ENCODE data around the gene PPP2R1B.

Gene PPP2R1B

DNA sequence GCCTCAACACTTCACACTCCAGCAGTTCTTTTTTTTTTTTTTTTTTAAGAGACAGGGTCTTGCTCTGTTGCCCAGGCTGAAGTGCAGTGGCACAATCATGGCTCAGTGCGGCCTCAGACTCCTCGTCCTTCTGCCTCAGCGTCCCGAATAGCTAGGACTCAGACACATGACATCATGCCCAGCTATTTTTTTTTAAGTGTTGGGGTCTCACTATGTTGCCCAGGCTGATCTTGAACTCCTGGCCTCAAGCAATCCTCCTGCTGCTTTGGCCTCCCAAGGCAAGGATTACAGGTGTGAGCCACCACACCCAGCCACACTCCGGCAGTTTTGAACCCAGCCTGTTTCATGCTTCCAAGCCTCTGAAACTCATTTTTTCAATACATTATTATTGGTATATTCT, 3.7 kb downstream of the PPP2R1B start:
- Histone ChIP-seq H2BK15ac (ENCODE audit: low read depth, poor library complexity, severe bottlenecking) (no peak overlapping the region), H2AFZ (ENCODE audit: low read depth, low read length) (no peak overlapping the region), H3K36me3 (ENCODE audit: control insufficient read depth in 1 of 2, insufficient read depth in 2 of 2, low read depth in 1 of 2, low read length in 2 of 2) (peaks cover 24 to 69% of the 10 kb centered on the region in 2 experiments), H3K23ac (ENCODE audit: low read length in 2 of 2) (no peak overlapping the region), H2BK120ac (ENCODE audit: low read depth, low read length) (no peak overlapping the region), H2AK5ac (ENCODE audit: low read length, severe bottlenecking) (no peak overlapping the region), H3K9me3 (ENCODE audit: control insufficient read depth, low read length) (no peaks in the 10 kb centered on the region), H4K8ac (ENCODE audit: low read length) (no peak overlapping the region), H3K27me3 (ENCODE audit: control insufficient read depth in 1 of 2, insufficient read depth in 1 of 2, low read length in 2 of 2) (no peaks in the 10 kb centered on the region), H3K18ac (ENCODE audit: low read depth in 1 of 2, low read length in 2 of 2) (no peak overlapping the region), H2BK12ac (ENCODE audit: low read length in 2 of 2) (no peak overlapping the region), H3K4ac (ENCODE audit: low read depth in 1 of 2, low read length in 2 of 2) (no peak overlapping the region), H3K4me1 (ENCODE audit: control insufficient read depth, insufficient read depth, low read depth, low read length) (no peaks in the 10 kb centered on the region), H3K14ac (ENCODE audit: low read length in 2 of 2) (no peak overlapping the region), H3K79me1 (replicated peaks; ENCODE audit: low read length, poor library complexity, severe bottlenecking) (peaks cover 23% of the 10 kb centered on the region), H4K91ac (ENCODE audit: low read length) (no peak overlapping the region), H3K4me3 (ENCODE audit: insufficient read depth in 1 of 2, low read depth in 1 of 2, low read length in 2 of 2) (no peak overlapping the region), H2BK5ac (ENCODE audit: low read depth, low read length, poor library complexity, severe bottlenecking) (no peak overlapping the region), H3K27ac (ENCODE audit: low read length, poor library complexity, severe bottlenecking) (no peak overlapping the region), H3K9ac (ENCODE audit: low read length) (peak overlapping the region; percentile 16), H3K4me2 (ENCODE audit: low read length, poor library complexity, severe bottlenecking) (no peak overlapping the region)
- no peak for DNase-seq
- whole genome bisulfite sequencing, result 99% methylated on average over 4 of the region's 5 CpGs

DNA sequence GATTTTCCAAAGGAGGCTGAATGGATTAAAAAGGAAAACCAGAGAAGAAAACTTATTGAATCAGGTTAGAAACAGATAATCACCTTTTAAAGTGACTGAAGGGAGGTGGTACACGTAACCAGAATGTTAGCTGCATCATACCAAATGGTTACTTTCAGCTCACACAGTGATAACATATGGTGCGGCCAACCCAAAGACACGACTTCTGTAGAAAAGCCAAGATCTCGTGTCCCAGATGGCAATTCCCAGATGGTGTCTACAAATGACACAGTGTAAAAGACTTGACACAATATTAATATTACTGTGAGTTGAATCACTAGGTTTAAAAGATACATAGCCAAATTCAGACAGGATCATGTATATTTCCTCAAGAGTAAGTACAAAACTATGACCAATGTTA, 5.2 kb downstream of the PPP2R1B start:
- peaks cover 24 to 82% of the 10 kb centered on the region in 2 experiments for H3K36me3 ChIP-seq (ENCODE audit: control insufficient read depth in 1 of 2, insufficient read depth in 2 of 2, low read depth in 1 of 2, low read length in 2 of 2)
- no peak overlapping the region for H3K23ac ChIP-seq (ENCODE audit: low read length in 2 of 2)
- H3K4me3 ChIP-seq (ENCODE audit: insufficient read depth in 1 of 2, low read depth in 1 of 2, low read length in 2 of 2), result no peak overlapping the region
- 100% methylated on average over 3 of the region's 4 CpGs for WGBS
- no peak overlapping the region for H2BK15ac ChIP-seq (ENCODE audit: low read depth, poor library complexity, severe bottlenecking)
- H3K4ac ChIP-seq (ENCODE audit: low read depth in 1 of 2, low read length in 2 of 2), result no peak overlapping the region
- no peak overlapping the region for H2BK120ac ChIP-seq (ENCODE audit: low read depth, low read length)
- H4K91ac ChIP-seq (ENCODE audit: low read length), result no peak overlapping the region
- H3K9me3 ChIP-seq (ENCODE audit: control insufficient read depth, low read length), result no peaks in the 10 kb centered on the region
- H2AK5ac ChIP-seq (ENCODE audit: low read length, severe bottlenecking), result no peak overlapping the region
- H3K4me2 ChIP-seq (ENCODE audit: low read length, poor library complexity, severe bottlenecking), result no peak overlapping the region
- H3K27me3 ChIP-seq (ENCODE audit: control insufficient read depth in 1 of 2, insufficient read depth in 1 of 2, low read length in 2 of 2), result no peaks in the 10 kb centered on the region
- no peak for DNase-seq
- H2AFZ ChIP-seq (ENCODE audit: low read depth, low read length), result no peak overlapping the region
- H3K9ac ChIP-seq (ENCODE audit: low read length), result no peak overlapping the region
- no peaks in the 10 kb centered on the region for H3K4me1 ChIP-seq (ENCODE audit: control insufficient read depth, insufficient read depth, low read depth, low read length)
- no peak overlapping the region for H3K14ac ChIP-seq (ENCODE audit: low read length in 2 of 2)
- H3K18ac ChIP-seq (ENCODE audit: low read depth in 1 of 2, low read length in 2 of 2), result no peak overlapping the region
- no peak overlapping the region for H2BK5ac ChIP-seq (ENCODE audit: low read depth, low read length, poor library complexity, severe bottlenecking)
- H2BK12ac ChIP-seq (ENCODE audit: low read length in 2 of 2), result no peak overlapping the region
- no peak overlapping the region for H3K27ac ChIP-seq (ENCODE audit: low read length, poor library complexity, severe bottlenecking)
- peaks cover 23% of the 10 kb centered on the region for H3K79me1 ChIP-seq (replicated peaks; ENCODE audit: low read length, poor library complexity, severe bottlenecking)
- H4K8ac ChIP-seq (ENCODE audit: low read length), result no peak overlapping the region

DNA sequence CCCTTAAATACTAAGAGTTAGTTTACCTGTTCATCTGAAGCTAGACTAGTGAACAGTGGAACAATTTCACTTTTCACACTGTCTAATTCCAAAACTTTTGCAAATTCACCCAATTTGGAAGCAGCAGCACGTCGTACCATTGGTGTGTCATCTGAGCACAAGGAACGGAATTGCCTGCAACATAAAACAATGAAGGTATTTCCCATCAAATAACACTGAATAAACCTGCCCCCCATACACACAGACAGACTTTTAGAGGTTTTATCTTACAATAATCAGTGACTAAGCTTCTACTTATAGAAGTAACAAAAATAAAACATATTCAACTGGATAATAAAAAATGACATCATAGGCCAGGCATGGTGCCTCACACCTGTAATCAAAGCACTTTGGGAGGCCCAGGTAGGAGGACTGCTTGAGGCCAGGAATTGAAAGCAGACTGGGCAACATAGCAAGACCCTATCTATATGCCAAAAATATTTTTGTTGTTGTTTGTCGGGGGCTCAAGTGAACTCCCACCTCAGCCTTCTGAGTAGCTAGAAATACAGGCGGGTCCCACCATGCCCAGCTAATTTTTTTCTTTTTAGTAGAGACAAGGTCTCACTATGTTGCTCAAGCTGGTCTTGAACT, 6.3 kb downstream of the PPP2R1B start:
- Histone ChIP-seq H3K4me2 (ENCODE audit: low read length, poor library complexity, severe bottlenecking) (no peak overlapping the region), H2BK12ac (ENCODE audit: low read length in 2 of 2) (no peak overlapping the region), H4K91ac (ENCODE audit: low read length) (no peak overlapping the region), H2AK5ac (ENCODE audit: low read length, severe bottlenecking) (no peak overlapping the region), H3K23ac (ENCODE audit: low read length in 2 of 2) (no peak overlapping the region), H2BK5ac (ENCODE audit: low read depth, low read length, poor library complexity, severe bottlenecking) (no peak overlapping the region), H2BK120ac (ENCODE audit: low read depth, low read length) (no peak overlapping the region), H3K4ac (ENCODE audit: low read depth in 1 of 2, low read length in 2 of 2) (no peak overlapping the region), H3K79me1 (replicated peaks; ENCODE audit: low read length, poor library complexity, severe bottlenecking) (peaks cover 26% of the 10 kb centered on the region), H3K4me3 (ENCODE audit: insufficient read depth in 1 of 2, low read depth in 1 of 2, low read length in 2 of 2) (no peak overlapping the region), H3K14ac (ENCODE audit: low read length in 2 of 2) (no peak overlapping the region), H2AFZ (ENCODE audit: low read depth, low read length) (no peak overlapping the region), H3K9ac (ENCODE audit: low read length) (peak overlapping the region; percentile 22), H2BK15ac (ENCODE audit: low read depth, poor library complexity, severe bottlenecking) (no peak overlapping the region), H3K4me1 (ENCODE audit: control insufficient read depth, insufficient read depth, low read depth, low read length) (no peaks in the 10 kb centered on the region), H4K8ac (ENCODE audit: low read length) (no peak overlapping the region), H3K9me3 (ENCODE audit: control insufficient read depth, low read length) (no peaks in the 10 kb centered on the region), H3K36me3 (ENCODE audit: control insufficient read depth in 1 of 2, insufficient read depth in 2 of 2, low read depth in 1 of 2, low read length in 2 of 2) (peaks cover 27 to 89% of the 10 kb centered on the region in 2 experiments), H3K27me3 (ENCODE audit: control insufficient read depth in 1 of 2, insufficient read depth in 1 of 2, low read length in 2 of 2) (no peaks in the 10 kb centered on the region), H3K18ac (ENCODE audit: low read depth in 1 of 2, low read length in 2 of 2) (no peak overlapping the region), H3K27ac (ENCODE audit: low read length, poor library complexity, severe bottlenecking) (no peak overlapping the region)
- no peak for DNase-seq
- 98% methylated on average over 4 of the region's 5 CpGs for WGBS

DNA sequence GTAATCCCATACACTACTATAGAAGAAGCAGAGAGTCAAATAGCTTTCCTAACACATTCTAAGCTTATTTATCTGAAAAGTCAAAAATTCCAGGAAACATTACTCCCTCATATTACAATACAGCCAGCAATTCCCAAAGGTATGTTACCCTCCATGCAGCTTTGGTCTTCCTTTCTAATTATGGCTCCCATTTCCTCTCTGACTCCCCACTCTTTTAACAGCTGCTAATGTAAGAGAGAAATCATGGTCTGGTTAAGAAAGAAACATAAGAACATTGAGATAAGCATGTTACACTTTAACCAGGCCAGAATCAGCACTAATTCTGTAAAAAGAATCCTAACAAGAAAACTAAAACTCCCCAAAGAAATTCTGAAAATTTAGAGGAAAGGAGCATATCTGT, 6.8 kb downstream of the PPP2R1B start:
- no peak overlapping the region for H4K91ac ChIP-seq (ENCODE audit: low read length)
- no peak overlapping the region for H2BK12ac ChIP-seq (ENCODE audit: low read length in 2 of 2)
- peaks cover 27% of the 10 kb centered on the region for H3K79me1 ChIP-seq (replicated peaks; ENCODE audit: low read length, poor library complexity, severe bottlenecking)
- no peak overlapping the region for H3K4me3 ChIP-seq (ENCODE audit: insufficient read depth in 1 of 2, low read depth in 1 of 2, low read length in 2 of 2)
- no peak overlapping the region for H2BK120ac ChIP-seq (ENCODE audit: low read depth, low read length)
- no peak overlapping the region for H3K4ac ChIP-seq (ENCODE audit: low read depth in 1 of 2, low read length in 2 of 2)
- DNase-seq, result no peak
- H2AFZ ChIP-seq (ENCODE audit: low read depth, low read length), result no peak overlapping the region
- H3K36me3 ChIP-seq (ENCODE audit: control insufficient read depth in 1 of 2, insufficient read depth in 2 of 2, low read depth in 1 of 2, low read length in 2 of 2), result peaks cover 27 to 93% of the 10 kb centered on the region in 2 experiments
- H3K4me2 ChIP-seq (ENCODE audit: low read length, poor library complexity, severe bottlenecking), result no peak overlapping the region
- H3K9me3 ChIP-seq (ENCODE audit: control insufficient read depth, low read length), result no peaks in the 10 kb centered on the region
- H3K27me3 ChIP-seq (ENCODE audit: control insufficient read depth in 1 of 2, insufficient read depth in 1 of 2, low read length in 2 of 2), result no peaks in the 10 kb centered on the region
- peak overlapping the region; percentile 22 for H3K9ac ChIP-seq (ENCODE audit: low read length)
- no peaks in the 10 kb centered on the region for H3K4me1 ChIP-seq (ENCODE audit: control insufficient read depth, insufficient read depth, low read depth, low read length)
- H3K23ac ChIP-seq (ENCODE audit: low read length in 2 of 2), result no peak overlapping the region
- H4K8ac ChIP-seq (ENCODE audit: low read length), result no peak overlapping the region
- no peak overlapping the region for H2BK15ac ChIP-seq (ENCODE audit: low read depth, poor library complexity, severe bottlenecking)
- no peak overlapping the region for H3K27ac ChIP-seq (ENCODE audit: low read length, poor library complexity, severe bottlenecking)
- H2AK5ac ChIP-seq (ENCODE audit: low read length, severe bottlenecking), result no peak overlapping the region
- H3K14ac ChIP-seq (ENCODE audit: low read length in 2 of 2), result no peak overlapping the region
- H2BK5ac ChIP-seq (ENCODE audit: low read depth, low read length, poor library complexity, severe bottlenecking), result no peak overlapping the region
- no peak overlapping the region for H3K18ac ChIP-seq (ENCODE audit: low read depth in 1 of 2, low read length in 2 of 2)

Data from mesenchymal stem cell (in vitro differentiated cells and primary cell).